T-helper 1 cell treated with Interleukin-12 subunit alpha and Interleukin-12 subunit beta and Interleukin-4 antibody, amounts not matched to agents 30 ng/mL and 1 ng/mL, for 36 hours (primary cell): ENCODE data around the gene CTNND1. TPM values are rescaled to one million over a fixed set of nuclear protein-coding genes. Genes with fewer than 3 reads are reported as not detected.

Source experiments
- intact Hi-C: fragments of 100-400 bp; cut with micrococcal nuclease; formaldehyde crosslinking; loops from one replicate; pipeline ENCODE4 v1.15.1; 2024
- total RNA-seq: library from RNA; stranded (reverse); gene quantifications from 2 replicates; pipeline ENCODE4 v1.2.3, GENCODE V29; 2022

CTNND1 gene, protein sequence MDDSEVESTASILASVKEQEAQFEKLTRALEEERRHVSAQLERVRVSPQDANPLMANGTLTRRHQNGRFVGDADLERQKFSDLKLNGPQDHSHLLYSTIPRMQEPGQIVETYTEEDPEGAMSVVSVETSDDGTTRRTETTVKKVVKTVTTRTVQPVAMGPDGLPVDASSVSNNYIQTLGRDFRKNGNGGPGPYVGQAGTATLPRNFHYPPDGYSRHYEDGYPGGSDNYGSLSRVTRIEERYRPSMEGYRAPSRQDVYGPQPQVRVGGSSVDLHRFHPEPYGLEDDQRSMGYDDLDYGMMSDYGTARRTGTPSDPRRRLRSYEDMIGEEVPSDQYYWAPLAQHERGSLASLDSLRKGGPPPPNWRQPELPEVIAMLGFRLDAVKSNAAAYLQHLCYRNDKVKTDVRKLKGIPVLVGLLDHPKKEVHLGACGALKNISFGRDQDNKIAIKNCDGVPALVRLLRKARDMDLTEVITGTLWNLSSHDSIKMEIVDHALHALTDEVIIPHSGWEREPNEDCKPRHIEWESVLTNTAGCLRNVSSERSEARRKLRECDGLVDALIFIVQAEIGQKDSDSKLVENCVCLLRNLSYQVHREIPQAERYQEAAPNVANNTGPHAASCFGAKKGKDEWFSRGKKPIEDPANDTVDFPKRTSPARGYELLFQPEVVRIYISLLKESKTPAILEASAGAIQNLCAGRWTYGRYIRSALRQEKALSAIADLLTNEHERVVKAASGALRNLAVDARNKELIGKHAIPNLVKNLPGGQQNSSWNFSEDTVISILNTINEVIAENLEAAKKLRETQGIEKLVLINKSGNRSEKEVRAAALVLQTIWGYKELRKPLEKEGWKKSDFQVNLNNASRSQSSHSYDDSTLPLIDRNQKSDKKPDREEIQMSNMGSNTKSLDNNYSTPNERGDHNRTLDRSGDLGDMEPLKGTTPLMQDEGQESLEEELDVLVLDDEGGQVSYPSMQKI
- 10.1 TPM in 2 replicates for total RNA-seq

DNA sequence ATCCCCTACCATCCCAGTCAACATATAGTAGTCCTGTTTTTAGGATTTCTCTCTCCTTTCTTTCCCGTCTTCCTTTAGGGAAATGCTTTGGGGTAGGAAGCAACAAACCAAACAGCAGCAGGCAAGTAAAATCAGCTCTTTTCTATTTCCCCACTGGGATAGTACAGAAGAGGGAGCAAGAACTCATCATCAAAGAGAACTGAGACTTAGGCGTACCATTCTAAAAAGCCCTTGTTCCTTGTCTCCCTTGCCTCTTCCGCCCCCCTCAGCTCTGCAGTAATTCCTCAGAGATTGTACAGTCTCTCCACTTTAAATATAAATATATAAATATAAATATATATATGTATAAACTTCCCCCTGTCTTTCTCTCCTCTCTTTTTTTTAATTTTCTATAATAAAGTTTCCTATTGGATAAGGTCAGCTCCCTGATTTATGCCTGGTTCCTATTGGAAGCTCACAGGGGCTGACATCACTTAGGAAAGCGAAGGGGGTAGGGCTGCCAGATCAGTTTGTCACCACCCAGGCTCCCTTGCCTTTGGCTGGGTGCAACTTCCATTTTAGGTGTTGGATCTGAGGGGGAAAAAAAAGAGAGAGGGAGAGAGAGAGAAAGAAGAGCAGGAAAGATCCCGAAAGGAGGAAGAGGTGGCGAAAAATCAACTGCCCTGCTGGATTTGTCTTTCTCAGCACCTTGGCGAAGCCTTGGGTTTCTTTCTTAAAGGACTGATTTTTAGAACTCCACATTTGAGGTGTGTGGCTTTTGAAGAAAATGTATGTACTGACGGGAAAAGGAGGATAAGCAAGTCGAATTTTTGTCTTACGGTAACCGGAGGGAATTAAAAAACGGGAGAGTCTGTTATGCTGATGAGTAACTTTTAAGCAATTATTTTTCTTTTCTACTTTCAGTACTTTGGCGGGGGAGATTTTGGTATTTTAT lies at the start of gene CTNND1:
TSS of gene CTNND1 (plus strand) at position 502 of the 934 bp plus-strand sequence. CDS start 29,677 bp downstream, outside the sequence.
- intact Hi-C loops = no loop called here

DNA sequence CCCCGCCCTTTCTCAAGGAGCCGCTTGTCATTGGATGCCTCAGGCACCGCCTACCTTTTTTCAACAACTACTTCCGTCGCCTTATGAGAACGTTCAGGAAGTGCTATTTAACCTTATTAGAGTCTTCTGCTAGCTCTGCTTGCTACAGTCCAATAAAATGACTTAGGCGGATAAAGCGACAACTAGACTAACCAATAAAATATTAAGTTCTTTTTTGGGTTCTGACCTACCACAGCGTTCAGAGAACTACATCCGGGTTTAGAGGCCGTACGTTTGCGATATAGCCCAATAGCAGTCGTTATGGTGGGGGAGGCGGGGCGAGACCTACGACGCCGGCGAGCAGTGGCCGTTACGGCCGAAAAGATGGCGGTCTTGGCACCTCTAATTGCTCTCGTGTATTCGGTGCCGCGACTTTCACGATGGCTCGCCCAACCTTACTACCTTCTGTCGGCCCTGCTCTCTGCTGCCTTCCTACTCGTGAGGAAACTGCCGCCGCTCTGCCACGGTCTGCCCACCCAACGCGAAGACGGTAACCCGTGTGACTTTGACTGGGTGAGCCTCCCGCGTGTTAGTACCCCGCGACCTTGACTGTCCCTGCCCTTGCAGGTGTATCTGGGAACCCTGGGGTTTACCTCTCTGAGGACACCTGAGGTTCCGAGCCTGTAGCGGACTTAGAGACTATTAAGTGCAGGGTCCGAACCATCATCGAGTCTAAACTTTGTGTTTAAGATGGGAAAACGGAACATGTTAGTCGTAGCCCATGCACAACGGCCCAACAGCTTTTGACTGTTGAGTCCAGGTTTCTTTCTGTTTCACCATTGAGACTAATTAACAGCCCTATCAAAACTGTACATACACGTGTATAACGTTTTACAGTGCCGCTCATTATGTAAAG lies 49.1 kb upstream of the CTNND1 start, which contains the start of gene TMX2:
TSS of gene TMX2 (plus strand) at position 338 of the 895 bp plus-strand sequence. CDS start at position 364, 26 bp downstream.
- intact Hi-C loops = loop anchor here (1.0 to 10.0 kb wide), 14 partner anchors 29 to 1904 kb away; partner anchors contain the start of genes CLP1, FAM111A, SELENOH and SSRP1

DNA sequence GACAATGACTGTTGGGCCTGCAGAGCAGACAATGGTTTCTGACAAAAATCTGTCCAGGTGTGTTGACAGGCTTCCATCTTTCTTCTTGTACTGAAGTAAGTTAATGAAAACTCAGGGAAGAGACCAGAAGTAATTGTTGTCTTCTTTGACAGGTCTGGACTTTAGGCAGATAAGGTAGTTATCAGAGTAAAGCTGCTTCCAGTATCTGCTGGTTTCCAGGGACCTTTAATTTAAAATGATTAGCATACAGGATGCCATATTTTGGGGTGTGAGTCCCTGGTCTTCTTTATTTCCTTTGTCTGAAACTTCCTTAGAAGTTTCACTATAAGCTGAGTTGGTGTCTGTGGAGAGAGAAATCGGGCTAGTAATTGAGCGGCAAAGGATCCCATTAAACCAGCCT lies 47.8 kb upstream of the CTNND1 start:
- intact Hi-C loops = loop anchor here (2.0 to 10.0 kb wide), 3 partner anchors 379 to 1851 kb away; partner anchors contain the start of genes FAM111A and SSRP1

DNA sequence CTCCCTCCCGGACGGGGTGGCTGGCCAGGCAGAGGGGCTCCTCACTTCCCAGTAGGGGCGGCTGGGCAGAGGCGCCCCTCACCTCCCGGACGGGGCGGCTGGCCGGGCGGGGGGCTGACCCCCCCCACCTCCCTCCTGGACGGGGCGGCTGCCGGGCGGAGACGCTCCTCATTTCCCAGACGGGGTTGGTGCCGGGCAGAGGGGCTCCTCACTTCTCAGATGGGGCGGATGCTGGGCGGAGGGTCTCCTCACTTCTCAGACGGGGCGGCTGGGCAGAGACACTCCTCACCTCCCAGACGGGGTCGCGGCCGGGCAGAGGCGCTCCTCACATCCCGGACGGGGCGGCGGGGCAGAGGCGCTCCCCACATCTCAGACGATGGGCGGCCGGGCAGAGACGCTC lies 44.9 kb upstream of the CTNND1 start:
- intact Hi-C loops = loop anchor here (10.0 kb wide), 1 partner anchor 1848 kb away; no protein-coding TSS in a partner anchor

DNA sequence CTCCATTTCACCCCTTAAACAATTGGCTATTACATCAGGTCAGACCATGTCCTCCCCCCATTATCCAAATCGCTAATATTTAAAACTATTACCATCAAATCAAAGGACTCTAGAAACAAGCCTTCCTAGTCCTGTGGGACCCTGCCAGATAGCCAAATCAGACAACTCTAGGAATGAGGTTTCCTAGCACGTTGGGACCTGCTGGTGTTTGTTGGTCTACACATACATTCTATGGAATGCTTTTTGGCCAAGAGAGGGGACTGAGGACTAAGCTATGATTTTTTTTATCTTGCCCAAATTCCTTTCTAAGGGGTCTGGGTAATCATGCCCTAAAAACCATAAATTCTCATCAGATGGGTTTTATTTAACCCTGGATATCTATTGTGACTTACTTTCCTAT lies 34.4 kb upstream of the CTNND1 start:
- intact Hi-C loops = no loop called here

DNA sequence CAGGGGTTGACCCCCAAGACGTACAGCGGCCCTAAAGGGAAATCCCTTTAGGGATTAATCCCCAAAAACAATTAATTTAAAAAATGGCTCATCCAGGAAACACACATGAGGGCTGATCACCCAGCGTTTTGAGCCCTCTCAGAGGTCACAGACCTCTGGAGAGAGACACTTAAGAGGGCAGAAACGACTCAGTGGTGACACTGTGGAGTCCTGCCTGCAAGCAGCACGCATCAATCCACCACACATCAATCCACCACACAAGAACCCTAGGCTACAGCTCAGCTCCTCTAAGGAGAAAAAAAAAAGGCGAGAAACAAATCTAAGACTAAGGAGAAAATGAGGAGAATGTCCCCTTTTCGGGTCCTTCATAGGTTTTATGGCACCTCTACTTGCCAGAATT lies 32.8 kb upstream of the CTNND1 start:
- intact Hi-C loops = no loop called here

DNA sequence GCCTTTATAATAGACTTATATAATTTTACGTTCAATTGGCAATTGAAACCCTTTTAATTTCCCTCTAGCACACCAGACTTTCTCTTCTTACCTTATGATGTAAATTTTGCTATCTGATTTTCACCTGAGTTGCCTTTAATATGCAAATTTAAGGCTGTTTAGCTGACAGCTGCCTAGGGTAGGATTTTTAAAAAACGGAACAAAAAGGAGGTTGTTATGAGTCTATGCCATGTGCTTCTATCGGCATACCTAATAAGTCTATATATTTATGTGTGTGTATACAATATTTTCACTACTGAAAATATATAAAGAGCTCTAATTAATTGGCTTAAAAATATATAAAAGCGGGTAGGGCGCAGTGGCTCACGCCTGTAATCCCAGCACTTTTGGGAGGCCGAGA lies 32.1 kb upstream of the CTNND1 start:
- intact Hi-C loops = no loop called here

DNA sequence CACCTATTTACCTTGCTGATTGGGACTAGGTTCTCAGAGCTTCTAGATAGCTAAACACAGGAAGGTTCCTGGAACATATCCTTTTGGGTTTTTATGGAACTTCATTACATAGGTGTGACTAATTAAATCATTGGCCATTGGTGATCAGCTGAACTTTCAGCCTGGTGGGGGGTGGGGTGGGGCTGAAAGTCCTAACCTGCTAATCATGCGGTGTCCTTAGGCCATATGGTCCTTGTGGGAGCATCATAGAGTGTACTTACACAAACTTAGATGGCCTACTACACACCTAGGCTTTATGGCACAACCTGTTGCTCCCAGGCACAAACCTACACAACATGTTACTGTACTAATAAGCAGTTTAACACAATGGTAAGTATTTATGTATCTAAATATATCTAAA lies 28.9 kb upstream of the CTNND1 start:
- intact Hi-C loops = no loop called here

DNA sequence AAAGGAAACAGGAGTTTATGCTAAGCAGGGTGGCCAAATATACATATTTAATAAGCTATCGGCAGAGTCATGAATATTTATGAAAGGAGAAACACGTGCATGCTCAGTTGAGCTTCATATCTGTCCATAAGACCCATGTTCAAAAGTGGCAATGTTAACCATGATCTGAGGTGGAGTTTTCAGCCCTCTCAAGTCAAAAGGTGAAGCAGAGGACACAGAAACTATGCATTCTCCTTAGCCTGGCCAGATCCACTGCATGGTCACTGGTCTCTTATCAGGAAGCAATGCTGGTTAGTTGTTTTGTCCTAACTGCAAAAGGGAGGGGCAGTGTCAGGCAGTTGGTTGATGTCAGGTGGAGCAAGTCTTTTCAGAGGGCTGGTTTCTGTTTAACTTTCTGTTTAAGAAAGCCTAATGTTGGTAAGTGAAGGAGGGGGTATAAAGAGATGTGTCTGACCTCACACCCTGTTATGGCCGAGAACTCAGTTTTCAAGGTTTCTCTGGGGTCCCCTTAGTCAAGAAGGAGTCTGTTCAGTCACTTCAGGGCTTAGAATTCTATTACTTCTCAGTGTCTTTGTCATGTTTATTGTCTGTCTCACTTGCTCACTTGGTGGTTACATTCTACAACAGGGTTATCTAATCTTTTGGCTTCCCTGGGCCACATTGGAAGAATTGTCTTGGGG lies 25.8 kb upstream of the CTNND1 start:
- intact Hi-C loops = no loop called here

DNA sequence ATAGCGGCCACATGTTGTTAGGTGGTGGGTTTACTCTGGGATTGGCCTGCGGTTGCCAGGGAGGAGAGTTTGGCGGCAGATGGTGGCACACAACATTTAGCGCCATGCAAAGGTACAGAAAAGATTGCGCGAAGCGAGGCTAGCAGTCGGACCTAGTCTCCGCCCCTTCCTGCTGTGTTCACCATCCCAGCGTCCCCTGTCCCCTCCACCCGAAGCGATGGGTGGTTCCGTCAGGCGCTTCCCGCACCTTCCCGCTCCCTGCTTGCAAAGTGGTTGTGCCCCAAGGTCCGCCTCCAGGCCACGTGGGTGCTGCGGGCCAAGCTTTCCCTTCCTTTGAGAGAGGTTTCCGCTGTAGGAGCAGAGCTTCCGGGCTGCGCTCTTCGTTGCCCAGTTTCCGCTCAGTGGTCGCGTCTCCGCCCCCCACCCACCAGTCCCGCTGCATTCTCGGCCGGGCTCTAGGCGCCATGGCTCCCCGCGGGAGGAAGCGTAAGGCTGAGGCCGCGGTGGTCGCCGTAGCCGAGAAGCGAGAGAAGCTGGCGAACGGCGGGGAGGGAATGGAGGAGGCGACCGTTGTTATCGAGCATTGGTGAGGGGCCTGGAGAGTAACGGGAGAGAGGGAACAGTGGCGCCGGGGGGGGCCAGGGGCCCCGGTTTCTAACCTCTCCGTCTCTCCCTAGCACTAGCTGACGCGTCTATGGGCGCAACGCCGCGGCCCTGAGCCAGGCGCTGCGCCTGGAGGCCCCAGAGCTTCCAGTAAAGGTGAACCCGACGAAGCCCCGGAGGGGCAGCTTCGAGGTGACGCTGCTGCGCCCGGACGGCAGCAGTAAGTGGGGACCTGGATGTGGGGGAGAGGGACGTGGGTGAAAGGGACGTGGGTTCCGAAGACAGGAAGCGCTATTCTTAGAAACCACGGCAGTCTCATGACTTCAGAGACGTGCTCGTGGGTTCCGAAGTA lies 20.2 kb upstream of the CTNND1 start, which contains the start of gene SELENOH:
TSS of gene SELENOH (plus strand) at position 360 of the 955 bp plus-strand sequence. CDS start at position 465, 105 bp downstream.
- intact Hi-C loops = loop anchor here (1.0 to 5.0 kb wide), 14 partner anchors 29 to 1874 kb away; partner anchors contain the start of genes CLP1, FAM111A, MED19 and OSBP

DNA sequence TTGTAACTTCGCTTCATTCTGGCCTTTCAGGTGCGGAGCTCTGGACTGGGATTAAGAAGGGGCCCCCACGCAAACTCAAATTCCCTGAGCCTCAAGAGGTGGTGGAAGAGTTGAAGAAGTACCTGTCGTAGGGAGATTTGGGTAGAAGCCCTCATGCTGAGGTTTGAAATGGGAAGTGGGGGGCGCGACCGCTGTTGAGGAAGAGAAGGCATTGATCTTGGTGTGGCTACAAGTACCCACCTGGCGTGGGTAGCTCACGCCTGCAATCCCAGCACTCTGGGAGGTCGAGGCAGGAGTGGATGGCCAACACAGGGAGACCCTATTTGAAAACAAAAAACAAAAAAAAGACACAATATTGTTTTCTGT lies 19.5 kb upstream of the CTNND1 start:
- intact Hi-C loops = loop anchor here (5.0 kb wide), 1 partner anchor 1400 kb away; the partner anchor contains the start of gene FAM111A

DNA sequence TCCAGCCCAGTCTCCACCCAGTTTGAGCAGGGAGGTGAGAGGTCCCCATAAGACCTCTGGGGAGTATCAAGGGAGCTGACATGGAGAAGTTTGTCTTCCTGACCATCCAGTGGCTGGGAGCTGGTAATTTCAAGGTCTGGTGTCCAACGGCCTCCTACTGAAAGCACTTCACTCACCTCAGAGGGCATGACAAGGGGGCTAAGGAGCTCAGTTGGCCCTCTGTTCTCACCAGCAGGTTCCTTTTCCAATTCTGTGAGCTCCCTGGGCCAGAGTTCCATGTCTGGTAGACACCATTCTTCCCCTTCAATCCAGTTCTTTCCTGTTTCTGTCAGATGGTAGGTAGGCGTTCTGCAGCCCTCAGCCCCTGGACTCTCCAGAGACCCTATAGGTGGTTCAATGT lies 17.2 kb upstream of the CTNND1 start:
- intact Hi-C loops = loop anchor here (5.0 kb wide), 1 partner anchor 1398 kb away; the partner anchor contains the start of gene FAM111A

DNA sequence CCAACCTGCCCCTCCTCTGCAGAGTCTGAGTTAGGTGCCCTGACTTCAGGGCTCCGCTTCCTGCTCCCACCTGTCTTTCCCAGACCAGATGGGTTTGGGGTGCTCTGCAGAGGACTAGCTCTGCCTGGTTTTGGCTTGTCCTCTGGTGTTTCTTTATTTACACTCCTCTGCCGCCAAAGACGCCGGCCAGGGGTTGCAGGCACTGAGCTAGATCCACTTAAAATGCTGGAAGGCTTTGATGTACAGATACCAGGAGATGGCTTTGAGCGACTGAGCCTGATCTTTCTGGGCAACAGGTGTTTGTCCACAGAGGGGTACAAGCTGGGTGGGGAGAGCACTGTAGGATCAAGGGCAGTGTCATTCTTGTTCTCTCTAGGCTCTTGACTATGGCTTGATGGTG lies 16.4 kb upstream of the CTNND1 start:
- intact Hi-C loops = no loop called here

DNA sequence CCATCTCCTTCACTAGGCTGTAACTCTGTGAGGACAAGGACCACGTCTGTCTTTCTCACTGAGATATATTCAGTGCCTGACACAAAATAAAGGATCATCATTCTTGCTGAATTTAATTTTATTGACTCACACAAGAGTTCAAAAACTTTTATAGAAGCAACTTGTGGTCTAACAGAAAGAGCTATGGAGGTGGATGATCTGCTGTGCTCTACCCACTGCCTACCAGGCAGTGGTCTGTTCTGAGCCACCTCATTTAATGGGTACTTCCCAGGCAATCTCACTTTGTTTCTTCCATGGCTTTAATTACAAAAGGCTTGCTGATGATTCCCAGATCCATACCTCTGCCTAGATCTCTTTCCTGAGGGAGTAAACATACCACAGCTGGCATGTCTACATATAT lies 14.7 kb upstream of the CTNND1 start:
- intact Hi-C loops = no loop called here

DNA sequence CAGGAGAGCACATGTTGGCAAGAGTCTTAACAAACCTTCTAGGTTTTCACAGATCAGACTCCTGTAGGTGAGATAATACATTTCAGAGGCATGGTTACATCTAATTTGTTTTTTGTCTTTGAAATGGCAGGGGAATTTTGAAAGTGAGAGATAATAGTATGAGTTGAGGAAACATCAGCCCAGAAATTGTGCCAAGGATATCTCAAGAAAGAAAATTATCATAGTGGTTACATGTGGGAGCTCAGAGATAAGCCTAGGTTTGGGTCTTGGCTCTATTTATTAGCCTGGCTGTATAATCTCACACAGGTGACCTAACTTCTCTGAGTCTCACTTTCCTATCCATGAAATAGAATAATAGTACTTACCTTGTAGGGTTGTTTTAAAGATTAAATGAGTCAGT lies 10.4 kb upstream of the CTNND1 start:
- intact Hi-C loops = loop anchor here (1.0 kb wide), 1 partner anchor 49 kb away; no protein-coding TSS in a partner anchor

DNA sequence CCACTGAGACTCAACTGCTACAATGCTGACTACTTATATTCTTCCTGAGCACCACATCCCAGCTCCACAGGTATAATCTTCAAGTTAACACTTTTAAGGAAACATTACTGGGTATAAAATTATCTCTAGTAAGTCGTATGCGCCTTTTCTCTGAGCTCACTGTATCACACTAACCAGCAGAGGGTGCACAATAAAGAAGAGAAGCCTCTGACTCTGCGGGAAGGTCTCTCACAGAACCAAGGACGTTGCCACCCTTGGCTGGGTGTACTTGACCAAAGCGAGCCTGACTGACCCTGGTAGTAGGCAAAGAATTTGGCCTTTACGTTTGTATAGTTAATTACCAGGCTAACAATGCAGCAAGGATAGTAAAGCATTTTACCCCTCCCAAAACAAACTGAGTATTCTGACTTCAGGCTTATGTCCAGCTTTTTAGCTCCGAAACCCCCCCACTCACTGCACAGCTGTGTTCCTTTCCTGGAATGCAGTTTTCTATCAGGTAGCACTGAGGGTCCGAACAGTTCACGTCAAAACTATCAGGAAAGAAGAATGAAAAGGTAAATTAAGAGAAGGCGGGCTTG lies 9.8 kb upstream of the CTNND1 start, which contains the start of gene BTBD18:
TSS of gene BTBD18 (minus strand) at position 144 of the 578 bp plus-strand sequence. CDS start 631 bp downstream, outside the sequence.
- intact Hi-C loops = loop anchor here (1.0 kb wide), 1 partner anchor 49 kb away; no protein-coding TSS in a partner anchor

DNA sequence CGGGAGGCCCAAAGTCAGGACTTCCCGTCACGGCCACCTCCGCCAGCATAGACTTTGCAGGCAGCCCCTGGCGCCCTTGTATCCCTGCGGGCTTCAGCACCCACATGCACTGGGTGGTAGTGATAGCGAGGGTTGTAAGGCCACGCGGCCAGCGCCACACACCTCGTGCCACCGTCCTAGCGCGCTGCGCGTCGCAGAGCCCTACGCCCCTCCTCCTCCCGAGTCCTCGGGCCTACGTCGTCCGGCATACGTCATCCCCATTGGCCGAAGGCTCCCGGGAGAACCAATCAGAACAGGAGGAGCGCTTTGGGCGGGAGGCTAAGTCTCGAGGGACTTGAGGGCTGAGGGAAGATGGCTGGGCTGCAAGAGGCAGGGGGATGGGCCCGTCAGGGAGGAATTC lies 8.6 kb upstream of the CTNND1 start:
- intact Hi-C loops = no loop called here
